Subcutaneous abdominal adipose tissue (tissue), 5 donors: ENCODE measurements around the gene IQCN.

Experiments used
- H3K27ac ChIP-seq: one replicate; pipeline ENCODE4 v1.7.0; 2013; ENCODE audit warnings: low read depth, mild to moderate bottlenecking, inconsistent platforms, low read length, moderate library complexity
- H3K27me3 ChIP-seq, 5 donors: one replicate each; pipeline ENCODE4 v1.7.0; 2013; ENCODE audit warnings: low read length in 5 of 5, inconsistent platforms in 1 of 5; ENCODE audit not compliant: control insufficient read depth in 5 of 5, insufficient read depth in 4 of 5
- H3K36me3 ChIP-seq, 5 donors: one replicate each; pipeline ENCODE4 v1.7.0; 2013; ENCODE audit warnings: low read length in 5 of 5; ENCODE audit not compliant: control insufficient read depth in 5 of 5, insufficient read depth in 5 of 5
- H3K4me1 ChIP-seq, 5 donors: one replicate each; pipeline ENCODE4 v1.7.0; 2013; ENCODE audit warnings: low read length in 5 of 5, mild to moderate bottlenecking in 3 of 5, moderate library complexity in 1 of 5; ENCODE audit not compliant: control insufficient read depth in 5 of 5, insufficient read depth in 5 of 5
- H3K4me3 ChIP-seq, 5 donors: one replicate each; pipeline ENCODE4 v1.7.0; 2013; ENCODE audit warnings: low read length in 5 of 5, low read depth in 1 of 5
- H3K9ac ChIP-seq, 5 donors: one replicate each; pipeline ENCODE4 v1.7.0; 2013; ENCODE audit warnings: low read length in 5 of 5, mild to moderate bottlenecking in 4 of 5, moderate library complexity in 3 of 5
- H3K9me3 ChIP-seq, 5 donors: one replicate each; pipeline ENCODE4 v1.7.0; 2013; ENCODE audit warnings: low read length in 5 of 5; ENCODE audit not compliant: control insufficient read depth in 5 of 5
- donor health status: healthy.
- donor health status: healthy.
- donor health status: healthy.
- donor health status: healthy.
- donor health status: healthy.

Gene IQCN

DNA sequence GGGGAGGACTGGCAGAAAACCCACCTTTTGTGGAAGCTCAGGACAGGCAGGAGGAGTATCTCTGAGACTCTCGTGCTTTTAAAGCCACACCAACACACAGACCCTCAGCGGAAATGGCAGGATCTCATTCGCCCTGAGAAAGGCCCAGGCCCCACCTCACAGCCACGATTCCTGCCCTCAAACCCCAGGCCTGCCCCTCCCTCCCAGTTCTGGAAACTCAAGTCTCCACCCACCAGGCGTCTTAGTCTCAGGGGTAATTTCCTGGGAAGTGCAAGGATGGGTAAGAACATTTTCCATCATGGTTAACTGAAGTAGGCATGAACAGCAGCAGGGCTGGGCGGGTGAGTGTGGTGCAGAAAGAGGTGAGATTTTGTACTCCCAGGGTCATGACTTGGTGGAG lies 40.1 kb downstream of the IQCN start:
- Histone ChIP-seq H3K9ac (no peak overlapping the region), H3K9me3 (peaks cover 0 to 13% (median 7%) of the 10 kb centered on the region in 5 donors), H3K36me3 (no peaks in the 10 kb centered on the region), H3K27ac (no peak overlapping the region), H3K4me1 (peaks cover 0 to 8% (median 0%) of the 10 kb centered on the region in 5 donors), H3K27me3 (peaks cover 16 to 47% (median 45%) of the 10 kb centered on the region in 5 donors), H3K4me3 (no peak overlapping the region)

GRCh38 chr19:18233224-18233825 lies 40.9 kb downstream of the IQCN start:
- H3K36me3 ChIP-seq = no peaks in the 10 kb centered on the region
- H3K27ac ChIP-seq = no peak overlapping the region
- no peak overlapping the region for H3K9ac ChIP-seq
- H3K27me3 ChIP-seq = peaks cover 13 to 46% (median 45%) of the 10 kb centered on the region in 5 donors
- no peak overlapping the region for H3K4me3 ChIP-seq
- peaks cover 0 to 8% (median 0%) of the 10 kb centered on the region in 5 donors for H3K4me1 ChIP-seq
- H3K9me3 ChIP-seq = peaks cover 0 to 13% (median 7%) of the 10 kb centered on the region in 5 donors

DNA sequence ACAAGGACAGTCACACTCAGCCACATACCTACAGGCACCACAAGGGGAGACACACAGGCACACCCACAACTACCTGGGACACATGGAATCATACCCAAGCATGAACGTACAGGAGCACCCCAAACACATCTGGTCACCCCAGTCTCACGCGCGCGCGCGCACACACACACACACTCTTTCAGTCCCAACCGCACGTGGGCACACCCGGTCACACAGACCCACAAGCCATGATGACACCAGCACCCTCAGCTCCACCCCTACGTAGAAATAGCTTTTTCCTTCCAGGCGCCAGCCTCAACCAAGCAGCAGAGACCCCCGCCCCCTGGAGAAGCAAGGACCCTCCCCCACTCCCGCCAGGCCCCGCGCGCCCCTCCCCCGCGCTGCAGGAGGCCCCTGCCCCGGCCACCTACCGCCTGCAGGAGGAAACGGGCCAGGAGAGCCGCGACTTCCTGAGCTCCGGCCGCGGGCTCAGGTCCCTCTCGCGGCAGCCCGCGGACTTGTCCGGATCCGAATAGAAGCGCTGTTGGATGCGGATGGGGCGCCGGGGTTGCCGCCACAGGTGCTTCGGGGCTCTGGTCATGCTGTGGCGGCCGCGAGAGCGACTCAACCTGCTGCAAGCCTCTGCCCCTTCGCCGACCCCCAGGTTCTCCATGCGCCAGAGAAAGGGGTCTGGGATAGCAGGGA lies 41.6 kb downstream of the IQCN start:
- H3K9ac ChIP-seq = no peak overlapping the region

DNA sequence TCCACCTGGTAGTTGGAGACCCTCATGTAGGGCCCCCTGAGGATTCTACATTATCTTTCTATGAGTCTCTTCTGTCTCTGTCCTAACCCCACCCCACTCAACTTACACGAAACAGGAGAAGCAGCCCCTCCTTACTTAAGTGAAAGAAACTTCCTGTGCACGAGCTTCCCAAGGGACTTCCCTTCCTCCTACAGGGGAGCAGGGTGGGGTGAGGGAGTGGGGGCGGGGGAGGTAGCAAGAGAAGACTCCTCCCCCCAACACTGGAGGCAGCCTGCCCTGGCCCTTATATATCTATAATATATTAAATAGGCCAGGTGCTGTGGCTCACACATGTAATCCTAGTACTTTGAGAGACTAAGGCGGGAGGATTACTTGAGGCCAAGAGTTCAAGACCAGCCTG lies 42.5 kb downstream of the IQCN start:
- Histone ChIP-seq H3K4me1 (peaks cover 0 to 8% (median 0%) of the 10 kb centered on the region in 5 donors), H3K9me3 (peaks cover 0 to 13% (median 7%) of the 10 kb centered on the region in 5 donors), H3K9ac (no peak overlapping the region), H3K27me3 (peaks cover 24 to 57% (median 52%) of the 10 kb centered on the region in 5 donors), H3K36me3 (no peaks in the 10 kb centered on the region), H3K4me3 (no peak overlapping the region), H3K27ac (no peak overlapping the region)

More for the DNA sequence above, 41.6 kb downstream of the IQCN start:
- Histone ChIP-seq H3K4me3 (no peak overlapping the region), H3K36me3 (no peaks in the 10 kb centered on the region), H3K27ac (no peak overlapping the region), H3K9me3 (peaks cover 0 to 13% (median 7%) of the 10 kb centered on the region in 5 donors), H3K4me1 (peaks cover 0 to 8% (median 0%) of the 10 kb centered on the region in 5 donors), H3K27me3 (peaks cover 15 to 49% (median 46%) of the 10 kb centered on the region in 5 donors)

GRCh38 chr19:18230941-18231734 lies 43.1 kb downstream of the IQCN start:
- H3K4me3 ChIP-seq = no peak overlapping the region
- no peaks in the 10 kb centered on the region for H3K36me3 ChIP-seq
- H3K9ac ChIP-seq = no peak overlapping the region
- peaks cover 0 to 8% (median 0%) of the 10 kb centered on the region in 5 donors for H3K4me1 ChIP-seq
- no peak overlapping the region for H3K27ac ChIP-seq
- peaks cover 0 to 13% (median 7%) of the 10 kb centered on the region in 5 donors for H3K9me3 ChIP-seq
- H3K27me3 ChIP-seq = peaks cover 26 to 59% (median 56%) of the 10 kb centered on the region in 5 donors

- H3K4me3 ChIP-seq = no peak overlapping the region
- peaks cover 0 to 19% (median 12%) of the 10 kb centered on the region in 5 donors for H3K4me1 ChIP-seq
- no peak overlapping the region for H3K9ac ChIP-seq
- H3K27ac ChIP-seq = no peak overlapping the region
- no peaks in the 10 kb centered on the region for H3K36me3 ChIP-seq
- H3K27me3 ChIP-seq = peaks cover 37 to 68% (median 65%) of the 10 kb centered on the region in 5 donors
- peaks cover 0 to 13% (median 7%) of the 10 kb centered on the region in 5 donors for H3K9me3 ChIP-seq
These were observed 44.3 kb downstream of the IQCN start for GRCh38 chr19:18229915-18230314.

GRCh38 chr19:18229474-18229873 lies 44.8 kb downstream of the IQCN start:
- Histone ChIP-seq H3K9me3 (peaks cover 0 to 13% (median 7%) of the 10 kb centered on the region in 5 donors), H3K27ac (no peak overlapping the region), H3K4me3 (no peak overlapping the region), H3K9ac (no peak overlapping the region), H3K4me1 (peaks cover 0 to 24% (median 16%) of the 10 kb centered on the region in 5 donors), H3K36me3 (no peaks in the 10 kb centered on the region), H3K27me3 (peaks cover 33 to 66% (median 64%) of the 10 kb centered on the region in 5 donors)

DNA sequence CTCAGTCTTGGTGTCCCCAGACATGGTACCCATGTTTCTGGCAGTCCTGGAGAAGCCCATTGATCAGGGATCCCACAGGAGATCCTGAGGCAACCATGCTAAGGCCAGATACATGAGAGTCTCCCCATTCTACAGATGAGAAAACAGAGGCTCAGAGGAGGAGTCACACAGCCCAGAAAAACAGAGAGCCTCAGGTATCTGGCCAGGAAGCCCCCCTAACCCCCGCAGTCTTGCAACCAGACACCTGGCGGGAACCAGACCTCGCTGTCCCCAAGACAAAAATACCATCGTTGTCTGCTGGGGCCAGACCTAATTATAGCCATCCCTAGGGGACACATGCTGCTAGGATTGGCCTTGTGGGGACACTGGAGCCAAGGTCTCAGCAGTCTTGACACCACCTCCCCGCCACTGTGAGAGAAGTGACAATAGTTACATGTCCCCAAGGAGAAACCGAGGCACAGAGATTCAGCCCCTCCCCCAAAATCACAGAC lies 46.4 kb downstream of the IQCN start:
- Histone ChIP-seq H3K36me3 (no peaks in the 10 kb centered on the region), H3K27ac (no peak overlapping the region)

GRCh38 chr19:18226956-18227780 lies 47.1 kb downstream of the IQCN start:
- H3K9me3 ChIP-seq = peaks cover 0 to 2% (median 0%) of the 10 kb centered on the region in 5 donors
- H3K27ac ChIP-seq = no peak overlapping the region
- H3K27me3 ChIP-seq = peaks cover 26 to 47% (median 45%) of the 10 kb centered on the region in 5 donors
- no peaks in the 10 kb centered on the region for H3K36me3 ChIP-seq
- peak overlapping the region in 1 of 5 donors; percentile 37 for H3K9ac ChIP-seq
- H3K4me3 ChIP-seq = no peak overlapping the region
- peaks cover 0 to 32% (median 22%) of the 10 kb centered on the region in 5 donors for H3K4me1 ChIP-seq

More for the DNA sequence above, 46.4 kb downstream of the IQCN start:
- H3K27me3 ChIP-seq = peaks cover 26 to 50% (median 50%) of the 10 kb centered on the region in 5 donors
- peaks cover 0 to 5% (median 0%) of the 10 kb centered on the region in 5 donors for H3K9me3 ChIP-seq
- peak overlapping the region in 1 of 5 donors; percentile 37 for H3K9ac ChIP-seq
- H3K4me1 ChIP-seq = peaks cover 0 to 32% (median 22%) of the 10 kb centered on the region in 5 donors
- H3K4me3 ChIP-seq = no peak overlapping the region
